Ascending aorta (tissue), 2 donors: ENCODE results near the gene FBXO2. TPM values are rescaled to one million over a fixed set of nuclear protein-coding genes. Genes with fewer than 3 reads are reported as not detected.

Experiments used
- DNase-seq, 2 donors: peaks; one replicate each; pipeline ENCODE4 v3.0.0-alpha.2; 2019; ENCODE audit warnings: low spot score in 2 of 2
- H3K27ac ChIP-seq, 2 donors: fragments of 200-600 bp; sonication (generic); one replicate each; pipeline ENCODE4 v1.5.1; 2016 to 2017; ENCODE audit warnings: mild to moderate bottlenecking in 1 of 2
- H3K27me3 ChIP-seq: fragments of 200-600 bp; sonication (generic); one replicate; pipeline ENCODE4 v1.5.1; 2017
- H3K36me3 ChIP-seq, 2 donors: fragments of 200-600 bp; sonication (generic); one replicate each; pipeline ENCODE4 v1.5.1; 2016
- H3K4me1 ChIP-seq, 2 donors: fragments of 200-600 bp; sonication (generic); one replicate each; pipeline ENCODE4 v1.5.1; 2016 to 2017; ENCODE audit warnings: mild to moderate bottlenecking in 1 of 2
- H3K4me3 ChIP-seq, 2 donors: fragments of 200-600 bp; sonication (generic); one replicate each; pipeline ENCODE4 v1.5.1; 2016 to 2017; ENCODE audit warnings: mild to moderate bottlenecking in 1 of 2
- H3K9me3 ChIP-seq, 2 donors: fragments of 200-600 bp; sonication (generic); one replicate each; pipeline ENCODE4 v1.5.1; 2016
- CTCF ChIP-seq, 3 experiments: fragments of 200-600 bp in 2 of 3; fragments of 450-650 bp in 1 of 3; sonication (generic) in 2 of 3; IDR thresholded peaks; one replicate each; pipeline ENCODE4 v1.5.1; 2016 to 2019; ENCODE audit warnings: antibody characterized with exemption in 3 of 3, mild to moderate bottlenecking in 1 of 3, moderate library complexity in 1 of 3
- intact Hi-C: fragments of 100-400 bp; cut with DNase I; formaldehyde crosslinking; loops from one replicate; pipeline ENCODE4 v1.15.1; 2023
- total RNA-seq: library from RNA; depleted of rRNA; stranded (reverse); fragments of >200 nt; gene quantifications from one replicate; pipeline ENCODE4 v1.1.0, GENCODE V29; 2016

Gene FBXO2
- total RNA-seq, 1 donor from 2014 or later: 6.1 TPM

- H3K27ac ChIP-seq: peak within 1 kb of the TSS; percentile 68 to 89
These were observed 27.0 kb upstream of the FBXO2 start, which contains the start of gene MAD2L2 for GRCh38 chr1:11681071-11681771. TSS of gene MAD2L2 (minus strand) at chr1:11681148. CDS start at chr1:11680601, 547 bp downstream.

GRCh38 chr1:11680270-11681070 lies 26.2 kb upstream of the FBXO2 start:
- peak overlapping the region; percentile 68 to 89 for H3K27ac ChIP-seq
- intact Hi-C loops: loop anchor here (1.0 to 5.0 kb wide), 4 partner anchors 16 to 124 kb away; partner anchors contain the start of genes FBXO2, FBXO44, FBXO6 and MTHFR
- no peaks in the 10 kb centered on the region for H3K27me3 ChIP-seq
- DNase-seq: peak in 1 of 2 donors; percentile 70
- H3K4me1 ChIP-seq: peaks cover 0 to 5% of the 10 kb centered on the region in 2 donors
- peaks cover 11 to 20% of the 10 kb centered on the region in 2 donors for H3K36me3 ChIP-seq
- peak overlapping the region; percentile 81 to 90 for H3K4me3 ChIP-seq
- H3K9me3 ChIP-seq: no peaks in the 10 kb centered on the region
- no peak for TF ChIP-seq CTCF (IDR thresholded peaks at IDR 0.05)

More at GRCh38 chr1:11681071-11681771, 27.0 kb upstream of the FBXO2 start, which contains the start of gene MAD2L2:
- Histone ChIP-seq H3K27me3 (no peaks in the 10 kb centered on the region), H3K4me1 (peaks cover 0 to 5% of the 10 kb centered on the region in 2 donors), H3K36me3 (peaks cover 5 to 13% of the 10 kb centered on the region in 2 donors), H3K4me3 (peak within 1 kb of the TSS; percentile 81 to 90), H3K9me3 (no peaks in the 10 kb centered on the region)
- TF ChIP-seq CTCF (IDR thresholded peaks at IDR 0.05): peak in 1 of 3 experiments; percentile 1
- DNase-seq: peak; percentile 37 to 91
- intact Hi-C loops: loop anchor here (1.0 to 5.0 kb wide), 4 partner anchors 17 to 124 kb away; partner anchors contain the start of genes FBXO2, FBXO44, FBXO6 and MTHFR

- Histone ChIP-seq H3K27me3 (no peaks in the 10 kb centered on the region), H3K4me3 (no peak overlapping the region), H3K9me3 (no peaks in the 10 kb centered on the region), H3K27ac (no peak overlapping the region), H3K4me1 (peaks cover 0 to 5% of the 10 kb centered on the region in 2 donors), H3K36me3 (peaks cover 27 to 40% of the 10 kb centered on the region in 2 donors)
- intact Hi-C loops: no loop called here
- DNase-seq: no peak
- no peak for TF ChIP-seq CTCF (IDR thresholded peaks at IDR 0.05)
These were observed 24.2 kb upstream of the FBXO2 start for GRCh38 chr1:11678442-11678841.

GRCh38 chr1:11676386-11677103 lies 22.3 kb upstream of the FBXO2 start:
- Histone ChIP-seq H3K4me3 (no peak overlapping the region), H3K27ac (no peak overlapping the region), H3K9me3 (no peaks in the 10 kb centered on the region), H3K27me3 (no peaks in the 10 kb centered on the region), H3K4me1 (peaks cover 0 to 5% of the 10 kb centered on the region in 2 donors), H3K36me3 (peaks cover 31 to 55% of the 10 kb centered on the region in 2 donors)
- intact Hi-C loops: no loop called here
- no peak for TF ChIP-seq CTCF (IDR thresholded peaks at IDR 0.05)
- no peak for DNase-seq

GRCh38 chr1:11675325-11675724 lies 21.1 kb upstream of the FBXO2 start:
- TF ChIP-seq CTCF (IDR thresholded peaks at IDR 0.05): no peak
- intact Hi-C loops: no loop called here
- H3K36me3 ChIP-seq: peaks cover 31 to 58% of the 10 kb centered on the region in 2 donors
- H3K4me3 ChIP-seq: no peak overlapping the region
- H3K9me3 ChIP-seq: no peaks in the 10 kb centered on the region
- DNase-seq: no peak
- peaks cover 0 to 4% of the 10 kb centered on the region in 2 donors for H3K4me1 ChIP-seq
- H3K27me3 ChIP-seq: no peaks in the 10 kb centered on the region
- H3K27ac ChIP-seq: no peak overlapping the region
